SK-N-SH (cell line): Measurements from ENCODE around the gene WIPF3. TPM values are rescaled to one million over a fixed set of nuclear protein-coding genes. Genes with fewer than 3 reads are reported as not detected.

Experiments
- CTCF ChIA-PET: fragments of 300-600, 350-600 bp; formaldehyde crosslinking; extraction: SDS; loops from one replicate; lab custom pipeline; 2021; lab: Yijun Ruan, JAX
- POLR2A ChIA-PET: fragments of 350-600 bp; sonication (Branson Sonifier 250); formaldehyde crosslinking; extraction: SDS; loops from one replicate; lab custom pipeline; 2020; ENCODE audit warnings: antibody characterized with exemption, inconsistent platforms; lab: Yijun Ruan, JAX
- DNase-seq: peaks from one replicate; pipeline ENCODE4 v3.0.0; 2012
- H2AFZ ChIP-seq: fragments of 200-600 bp; sonication (generic); 2 replicates; pipeline ENCODE4 v1.8.1; 2016; ENCODE audit warnings: antibody characterized with exemption, mild to moderate bottlenecking, low read depth
- H3F3A ChIP-seq: fragments of 200-600 bp; sonication (generic); replicated peaks from 2 replicates; pipeline ENCODE3; 2016; ENCODE audit warnings: antibody characterized with exemption, mild to moderate bottlenecking; ENCODE audit not compliant: insufficient read depth
- H3K27ac ChIP-seq, 2 experiments: fragments of 200-500 bp in 1 of 2; fragments of 200-600 bp in 1 of 2; sonication (Bioruptor generic) in 1 of 2; sonication (generic), shearing (Covaris generic) in 1 of 2; 2 replicates each; pipeline versions ENCODE4 v1.5.1 to v1.6.1; 2014 to 2016; ENCODE audit warnings: low read depth in 2 of 2, inconsistent platforms in 1 of 2, low read length in 1 of 2, mild to moderate bottlenecking in 1 of 2, mixed read lengths in 1 of 2
- H3K27me3 ChIP-seq: fragments of 200-600 bp; sonication (generic), shearing (Covaris generic); 2 replicates; pipeline ENCODE4 v1.6.1; 2016; ENCODE audit warnings: mixed run types; ENCODE audit not compliant: insufficient read depth
- H3K36me3 ChIP-seq, 2 experiments: fragments of 200-500 bp in 1 of 2; fragments of 200-600 bp in 1 of 2; sonication (Bioruptor generic) in 1 of 2; sonication (generic) in 1 of 2; replicated peaks in 1 of 2; 2 replicates each; pipeline versions ENCODE3 to v1.5.1; 2014 to 2016; ENCODE audit warnings: low read length in 1 of 2, mild to moderate bottlenecking in 1 of 2; ENCODE audit not compliant: insufficient read depth in 2 of 2, control insufficient read depth in 1 of 2
- H3K4me1 ChIP-seq, 2 experiments: fragments of 200-500 bp in 1 of 2; fragments of 200-600 bp in 1 of 2; sonication (Bioruptor generic) in 1 of 2; sonication (generic), shearing (Covaris generic) in 1 of 2; 2 replicates each; pipeline versions ENCODE4 v1.5.1 to v1.6.1; 2014 to 2016; ENCODE audit warnings: low read depth in 1 of 2, low read length in 1 of 2, mixed run types in 1 of 2; ENCODE audit not compliant: insufficient read depth in 2 of 2, control insufficient read depth in 1 of 2
- H3K4me2 ChIP-seq: fragments of 200-600 bp; sonication (generic), shearing (Covaris generic); 2 replicates; pipeline ENCODE4 v1.6.1; 2017; ENCODE audit warnings: mixed run types
- H3K4me3 ChIP-seq, 2 experiments: fragments of 200-500 bp in 1 of 2; fragments of 200-600 bp in 1 of 2; sonication (Bioruptor generic) in 1 of 2; sonication (generic), shearing (Covaris generic) in 1 of 2; 2 replicates each; pipeline versions ENCODE4 v1.5.1 to v1.8.1; 2014 to 2016; ENCODE audit warnings: low read depth in 2 of 2, inconsistent platforms in 1 of 2, low read length in 1 of 2, mild to moderate bottlenecking in 1 of 2, mixed read lengths in 1 of 2, moderate library complexity in 1 of 2
- H3K79me2 ChIP-seq: fragments of 200-600 bp; sonication (generic); 2 replicates; pipeline ENCODE4 v1.8.1; 2017; ENCODE audit warnings: mild to moderate bottlenecking; ENCODE audit not compliant: insufficient read depth
- H3K9ac ChIP-seq: fragments of 200-600 bp; sonication (generic); 2 replicates; pipeline ENCODE4 v1.6.1; 2017; ENCODE audit warnings: mixed run types
- H3K9me2 ChIP-seq: fragments of 200-600 bp; sonication (generic); 2 replicates; pipeline ENCODE4 v1.6.1; 2017; ENCODE audit warnings: mixed run types
- H3K9me3 ChIP-seq: fragments of 200-600 bp; sonication (generic); 2 replicates; pipeline ENCODE4 v1.6.1; 2017; ENCODE audit warnings: mixed run types, mild to moderate bottlenecking, moderate library complexity
- H4K20me1 ChIP-seq: fragments of 200-600 bp; sonication (generic); 2 replicates; pipeline ENCODE4 v1.6.1; 2017; ENCODE audit warnings: mild to moderate bottlenecking, mixed run types; ENCODE audit not compliant: insufficient read depth
- EP300 ChIP-seq, 2 experiments: IDR thresholded peaks; 2 replicates each; pipeline versions ENCODE4 v1.4.0 to v1.6.1; 2012; ENCODE audit warnings: borderline replicate concordance in 1 of 2, low read depth in 1 of 2, low read length in 1 of 2
- FOSL2 ChIP-seq: IDR thresholded peaks from 2 replicates; pipeline ENCODE4 v1.4.0; 2012; ENCODE audit warnings: low read depth, mild to moderate bottlenecking, moderate library complexity, borderline replicate concordance
- FOXM1 ChIP-seq: IDR thresholded peaks from 2 replicates; pipeline ENCODE4 v1.4.0; 2012; ENCODE audit warnings: low read depth, mild to moderate bottlenecking
- GABPA ChIP-seq: IDR thresholded peaks from 2 replicates; pipeline ENCODE4 v1.4.0; 2012; ENCODE audit warnings: low read depth, mild to moderate bottlenecking
- GATA2 ChIP-seq: sonication (generic); formaldehyde crosslinking; IDR thresholded peaks from 2 replicates; pipeline ENCODE4 v1.5.0; 2020; ENCODE audit warnings: mild to moderate bottlenecking, missing genetic modification reagents
- MEF2A ChIP-seq: IDR thresholded peaks from 2 replicates; pipeline ENCODE4 v1.4.0; 2012; ENCODE audit warnings: low read depth, borderline replicate concordance
- MXI1 ChIP-seq: IDR thresholded peaks from 2 replicates; pipeline ENCODE4 v1.6.1; 2012; ENCODE audit warnings: mild to moderate bottlenecking, low read depth, low read length, improper control_type of control experiment
- NFIC ChIP-seq: IDR thresholded peaks from 2 replicates; pipeline ENCODE4 v1.4.0; 2012; ENCODE audit warnings: borderline replicate concordance
- NRF1 ChIP-seq: IDR thresholded peaks from 2 replicates; pipeline ENCODE4 v1.6.1; 2012; ENCODE audit warnings: low read depth, mild to moderate bottlenecking, low read length
- POLR2AphosphoS5 ChIP-seq: IDR thresholded peaks from 2 replicates; pipeline ENCODE4 v1.6.1; 2012; ENCODE audit warnings: low read depth, low read length
- RAD21 ChIP-seq: IDR thresholded peaks from 2 replicates; pipeline ENCODE4 v1.6.1; 2012; ENCODE audit warnings: mild to moderate bottlenecking, low read length
- RCOR1 ChIP-seq: fragments of 150-350 bp; IDR thresholded peaks from 2 replicates; pipeline ENCODE4 v1.6.1; 2017; ENCODE audit warnings: antibody characterized with exemption, low read length
- RFX5 ChIP-seq: IDR thresholded peaks from 2 replicates; pipeline ENCODE4 v1.6.1; 2012; ENCODE audit warnings: mild to moderate bottlenecking, improper control_type of control experiment, low read length
- SMC3 ChIP-seq: IDR thresholded peaks from 2 replicates; pipeline ENCODE4 v1.6.1; 2012; ENCODE audit warnings: low read depth, low read length, improper control_type of control experiment
- TAF1 ChIP-seq: IDR thresholded peaks from 2 replicates; pipeline ENCODE4 v1.6.1; 2012; ENCODE audit warnings: low read depth, mild to moderate bottlenecking, low read length, moderate library complexity, borderline replicate concordance
- TCF12 ChIP-seq: IDR thresholded peaks from 2 replicates; pipeline ENCODE4 v1.4.0; 2012
- YY1 ChIP-seq: IDR thresholded peaks from 2 replicates; pipeline ENCODE4 v1.4.0; 2012; ENCODE audit warnings: low read depth, mild to moderate bottlenecking
- WGBS: methylation state at CpG from one replicate; pipeline ENCODE4 v1.1.6; 2017; ENCODE audit warnings: low lambda C conversion rate; 5-methylcytosine and 5-hydroxymethylcytosine counted together
- polyA plus RNA-seq, 3 experiments: library from polyadenylated mRNA; depleted of rRNA; stranded (reverse); fragments of >200 nt; gene quantifications; 2 replicates each; pipeline ENCODE4 v1.2.3, GENCODE V29; 2012
- TF ChIP-seq, protein P1 (sequence below): fragments of 150-350 bp; IDR thresholded peaks from 2 replicates; pipeline ENCODE4 v1.6.1; 2016; ENCODE audit warnings: mild to moderate bottlenecking, low read depth, low read length
- TF ChIP-seq, protein P2 (sequence below): IDR thresholded peaks from 2 replicates; pipeline ENCODE4 v1.4.0; 2012; ENCODE audit warnings: low read depth, borderline replicate concordance
- TF ChIP-seq, protein P3 (sequence below): IDR thresholded peaks from 2 replicates; pipeline ENCODE4 v1.4.0; 2012; ENCODE audit warnings: low read depth
- TF ChIP-seq, protein P4 (sequence below): IDR thresholded peaks from 2 replicates; pipeline ENCODE4; 2012

The WIPF3 gene
- polyA plus RNA-seq, 1 of the 3 experiments (the other 2 are of a cell fraction) = 0.02 TPM

DNA sequence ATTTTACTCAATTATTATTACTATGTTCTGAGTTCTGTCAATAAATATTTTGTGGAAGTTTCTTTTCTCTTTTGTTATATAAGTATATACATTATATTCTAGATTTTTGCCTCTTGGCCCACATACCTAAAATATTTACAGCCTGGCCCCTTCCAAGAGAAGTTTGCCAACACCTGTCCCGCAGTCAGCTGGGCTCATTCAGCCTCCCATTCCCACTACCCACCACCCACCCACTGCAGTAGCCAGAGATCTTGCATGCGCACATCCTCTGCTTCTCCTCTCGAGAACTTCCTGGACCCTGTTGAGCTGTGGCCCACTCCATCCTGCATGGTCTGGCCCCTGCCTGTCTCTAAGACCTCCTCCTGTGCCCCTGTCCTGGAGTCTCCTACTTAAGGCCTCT, 33.6 kb downstream of the WIPF3 start:
- H3K79me2 ChIP-seq = no peaks in the 10 kb centered on the region
- no peaks in the 10 kb centered on the region for H3F3A ChIP-seq
- H3K9me2 ChIP-seq = no peaks in the 10 kb centered on the region
- H3K27me3 ChIP-seq = peaks cover 22% of the 10 kb centered on the region; the same call in 1 of the 2 replicates
- H3K36me3 ChIP-seq = no peaks in the 10 kb centered on the region
- no peaks in the 10 kb centered on the region for H4K20me1 ChIP-seq
- no peak overlapping the region for H2AFZ ChIP-seq
- no peak for TF ChIP-seq RAD21
- no peak for TF ChIP-seq TAF1
- TF ChIP-seq, protein P1, sequence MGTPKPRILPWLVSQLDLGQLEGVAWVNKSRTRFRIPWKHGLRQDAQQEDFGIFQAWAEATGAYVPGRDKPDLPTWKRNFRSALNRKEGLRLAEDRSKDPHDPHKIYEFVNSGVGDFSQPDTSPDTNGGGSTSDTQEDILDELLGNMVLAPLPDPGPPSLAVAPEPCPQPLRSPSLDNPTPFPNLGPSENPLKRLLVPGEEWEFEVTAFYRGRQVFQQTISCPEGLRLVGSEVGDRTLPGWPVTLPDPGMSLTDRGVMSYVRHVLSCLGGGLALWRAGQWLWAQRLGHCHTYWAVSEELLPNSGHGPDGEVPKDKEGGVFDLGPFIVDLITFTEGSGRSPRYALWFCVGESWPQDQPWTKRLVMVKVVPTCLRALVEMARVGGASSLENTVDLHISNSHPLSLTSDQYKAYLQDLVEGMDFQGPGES = no peak
- no peak for TF ChIP-seq MEF2A
- TF ChIP-seq EP300 (IDR thresholded peaks at IDR 0.05; ENCODE audit: borderline replicate concordance in 1 of 2, low read depth in 1 of 2, low read length in 1 of 2) = no peak
- TF ChIP-seq SMC3 = no peak
- no peak for TF ChIP-seq GATA2 (CRISPR knock-in tag)
- TF ChIP-seq GABPA = no peak
- no peak for TF ChIP-seq FOSL2
- TF ChIP-seq, protein P2, sequence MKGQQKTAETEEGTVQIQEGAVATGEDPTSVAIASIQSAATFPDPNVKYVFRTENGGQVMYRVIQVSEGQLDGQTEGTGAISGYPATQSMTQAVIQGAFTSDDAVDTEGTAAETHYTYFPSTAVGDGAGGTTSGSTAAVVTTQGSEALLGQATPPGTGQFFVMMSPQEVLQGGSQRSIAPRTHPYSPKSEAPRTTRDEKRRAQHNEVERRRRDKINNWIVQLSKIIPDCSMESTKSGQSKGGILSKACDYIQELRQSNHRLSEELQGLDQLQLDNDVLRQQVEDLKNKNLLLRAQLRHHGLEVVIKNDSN = no peak
- TF ChIP-seq, protein P3, sequence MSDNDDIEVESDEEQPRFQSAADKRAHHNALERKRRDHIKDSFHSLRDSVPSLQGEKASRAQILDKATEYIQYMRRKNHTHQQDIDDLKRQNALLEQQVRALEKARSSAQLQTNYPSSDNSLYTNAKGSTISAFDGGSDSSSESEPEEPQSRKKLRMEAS = no peak
- no peak overlapping the region for H3K4me2 ChIP-seq
- no peak for DNase-seq
- H3K4me3 ChIP-seq = no peak overlapping the region
- peaks cover 0 to 3% of the 10 kb centered on the region in 2 experiments; a peak in 1 of 4 replicates for H3K4me1 ChIP-seq
- WGBS = 73% methylated on average over 3 of the region's 3 CpGs
- CTCF ChIA-PET = interaction anchor here (1.3 to 1.4 kb wide), 3 partner anchors 8 to 81 kb away, joined by 3 to 4 read pairs (median 3); no protein-coding TSS in a partner anchor
- no peak overlapping the region for H3K9ac ChIP-seq
- POLR2A ChIA-PET = no interaction called here
- no peak overlapping the region for H3K27ac ChIP-seq
- no peaks in the 10 kb centered on the region for H3K9me3 ChIP-seq

DNA sequence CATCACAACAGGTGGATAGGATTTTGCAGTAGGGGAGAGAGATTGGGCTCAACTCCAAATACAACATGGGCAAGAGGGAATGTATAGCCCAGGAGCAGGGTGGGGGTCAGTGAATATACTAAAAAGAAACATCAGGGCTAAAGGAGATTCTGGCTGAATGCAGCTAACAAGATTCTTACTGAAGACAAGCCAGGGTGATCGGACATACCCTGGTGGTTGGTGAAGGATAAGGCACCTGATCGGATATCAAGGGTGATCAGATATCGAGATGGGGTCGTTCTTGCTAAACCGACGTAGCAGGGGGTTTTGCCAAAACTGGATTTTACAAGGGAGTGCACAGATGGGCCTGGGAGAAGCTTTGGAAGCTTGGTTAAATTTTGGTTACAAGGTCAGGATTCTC, 34.4 kb downstream of the WIPF3 start:
- H3K4me3 ChIP-seq = no peak overlapping the region
- WGBS = 53% methylated on average over 6 of the region's 6 CpGs
- ChIA-PET POLR2A (no interaction called here), CTCF (interaction anchor here (1.3 kb wide), 2 partner anchors 37 to 80 kb away, joined by 3 to 5 read pairs; no protein-coding TSS in a partner anchor)
- TF ChIP-seq RFX5 = no peak
- TF ChIP-seq, protein P1 = no peak
- no peak for TF ChIP-seq EP300 (IDR thresholded peaks at IDR 0.05; ENCODE audit: borderline replicate concordance in 1 of 2, low read depth in 1 of 2, low read length in 1 of 2)
- no peak for TF ChIP-seq POLR2AphosphoS5
- no peak for TF ChIP-seq NRF1
- no peak for TF ChIP-seq GABPA
- TF ChIP-seq YY1 = no peak
- TF ChIP-seq RCOR1 = no peak
- TF ChIP-seq NFIC = no peak
- TF ChIP-seq FOXM1 = no peak
- no peak for TF ChIP-seq TCF12
- TF ChIP-seq MEF2A = no peak
- TF ChIP-seq, protein P4, sequence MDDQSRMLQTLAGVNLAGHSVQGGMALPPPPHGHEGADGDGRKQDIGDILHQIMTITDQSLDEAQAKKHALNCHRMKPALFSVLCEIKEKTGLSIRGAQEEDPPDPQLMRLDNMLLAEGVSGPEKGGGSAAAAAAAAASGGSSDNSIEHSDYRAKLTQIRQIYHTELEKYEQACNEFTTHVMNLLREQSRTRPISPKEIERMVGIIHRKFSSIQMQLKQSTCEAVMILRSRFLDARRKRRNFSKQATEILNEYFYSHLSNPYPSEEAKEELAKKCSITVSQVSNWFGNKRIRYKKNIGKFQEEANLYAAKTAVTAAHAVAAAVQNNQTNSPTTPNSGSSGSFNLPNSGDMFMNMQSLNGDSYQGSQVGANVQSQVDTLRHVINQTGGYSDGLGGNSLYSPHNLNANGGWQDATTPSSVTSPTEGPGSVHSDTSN = no peak
- TF ChIP-seq SMC3 = no peak
- TF ChIP-seq MXI1 = no peak
- no peak for TF ChIP-seq RAD21
- H3K79me2 ChIP-seq = no peaks in the 10 kb centered on the region
- no peak overlapping the region for H3K9ac ChIP-seq
- no peak overlapping the region for H3K4me2 ChIP-seq
- H3K27ac ChIP-seq = no peak overlapping the region
- no peaks in the 10 kb centered on the region for H3K9me3 ChIP-seq
- no peak overlapping the region for H2AFZ ChIP-seq
- DNase-seq = no peak
- no peaks in the 10 kb centered on the region for H3K9me2 ChIP-seq
- H4K20me1 ChIP-seq = no peaks in the 10 kb centered on the region
- H3K4me1 ChIP-seq = peaks cover 0 to 3% of the 10 kb centered on the region in 2 experiments; a peak in 1 of 4 replicates
- no peaks in the 10 kb centered on the region for H3K36me3 ChIP-seq
- H3K27me3 ChIP-seq = peaks cover 29% of the 10 kb centered on the region
- no peaks in the 10 kb centered on the region for H3F3A ChIP-seq
